H9 (cell line): Measurements from ENCODE around the gene CFAP141. TPM values are rescaled to one million over a fixed set of nuclear protein-coding genes. Genes with fewer than 3 reads are reported as not detected.

ENCODE experiments used
- DNase-seq: peaks from one replicate; pipeline ENCODE4 v3.0.0-alpha.2; 2017
- H2AFZ ChIP-seq: one replicate; pipeline ENCODE4 v1.6.1; 2013; ENCODE audit warnings: mild to moderate bottlenecking, low read length, control low read depth, moderate library complexity
- H2AK5ac ChIP-seq: 2 replicates; pipeline ENCODE4 v1.6.1; 2013; ENCODE audit warnings: low read length, control low read depth, mixed read lengths; ENCODE audit not compliant: insufficient read length
- H2BK120ac ChIP-seq: one replicate; pipeline ENCODE4 v1.6.1; 2013; ENCODE audit warnings: low read depth, mild to moderate bottlenecking, low read length, control low read depth, inconsistent platforms; ENCODE audit not compliant: poor library complexity, severe bottlenecking
- H2BK12ac ChIP-seq: 2 replicates; pipeline ENCODE4 v1.6.1; 2013; ENCODE audit warnings: low read length, control low read depth, mixed read lengths, low read depth; ENCODE audit not compliant: insufficient read length
- H2BK15ac ChIP-seq: 2 replicates; pipeline ENCODE4 v1.6.1; 2013; ENCODE audit warnings: low read depth, low read length, control low read depth
- H2BK20ac ChIP-seq: one replicate; pipeline ENCODE4 v1.6.1; 2013; ENCODE audit warnings: low read depth, mild to moderate bottlenecking, low read length, control low read depth, inconsistent platforms; ENCODE audit not compliant: poor library complexity, severe bottlenecking
- H2BK5ac ChIP-seq: 2 replicates; pipeline ENCODE4 v1.6.1; 2013; ENCODE audit warnings: low read length, control low read depth, mixed read lengths; ENCODE audit not compliant: insufficient read length
- H3K14ac ChIP-seq: 2 replicates; pipeline ENCODE4 v1.6.1; 2013; ENCODE audit warnings: low read length, control low read depth; ENCODE audit not compliant: insufficient read depth
- H3K18ac ChIP-seq: 2 replicates; pipeline ENCODE4 v1.6.1; 2013; ENCODE audit warnings: low read depth, mild to moderate bottlenecking, mixed read lengths, low read length, control low read depth; ENCODE audit not compliant: insufficient read length
- H3K23ac ChIP-seq: 2 replicates; pipeline ENCODE4 v1.6.1; 2013; ENCODE audit warnings: low read length, control low read depth, mixed read lengths, low read depth; ENCODE audit not compliant: insufficient read length
- H3K23me2 ChIP-seq: 2 replicates; pipeline ENCODE4 v1.6.1; 2013; ENCODE audit warnings: low read depth, mild to moderate bottlenecking, mixed read lengths, low read length, control low read depth; ENCODE audit not compliant: insufficient read length, poor library complexity, severe bottlenecking
- H3K27ac ChIP-seq: 2 replicates; pipeline ENCODE4 v1.5.1; 2013; ENCODE audit warnings: low read length, control low read depth, mixed read lengths, low read depth; ENCODE audit not compliant: insufficient read length
- H3K27me3 ChIP-seq: 2 replicates; pipeline ENCODE4 v1.6.1; 2013; ENCODE audit warnings: low read length, control low read depth, inconsistent platforms; ENCODE audit not compliant: insufficient read depth
- H3K4ac ChIP-seq: 2 replicates; pipeline ENCODE4 v1.6.1; 2013; ENCODE audit warnings: low read depth, mild to moderate bottlenecking, control low read depth, inconsistent platforms, low read length, moderate library complexity
- H3K4me1 ChIP-seq: 2 replicates; pipeline ENCODE4 v1.6.1; 2013; ENCODE audit warnings: low read length, control low read depth, inconsistent platforms; ENCODE audit not compliant: insufficient read depth
- H3K4me2 ChIP-seq: 2 replicates; pipeline ENCODE4 v1.6.1; 2013; ENCODE audit warnings: low read length, control low read depth, mixed read lengths; ENCODE audit not compliant: insufficient read length, insufficient read depth
- H3K56ac ChIP-seq: 2 replicates; pipeline ENCODE4 v1.6.1; 2013; ENCODE audit warnings: low read depth, mild to moderate bottlenecking, mixed read lengths, low read length, control low read depth; ENCODE audit not compliant: insufficient read length
- H3K79me1 ChIP-seq: 2 replicates; pipeline ENCODE4 v1.6.1; 2013; ENCODE audit warnings: low read depth, mild to moderate bottlenecking, moderate library complexity, low read length, control low read depth, inconsistent platforms; ENCODE audit not compliant: insufficient read depth, poor library complexity, severe bottlenecking
- H3K79me2 ChIP-seq: 2 replicates; pipeline ENCODE4 v1.6.1; 2013; ENCODE audit warnings: low read length, control low read depth, inconsistent platforms; ENCODE audit not compliant: insufficient read depth
- H3K9ac ChIP-seq: 2 replicates; pipeline ENCODE4 v1.6.1; 2013; ENCODE audit warnings: low read length, control low read depth, mixed read lengths; ENCODE audit not compliant: insufficient read length; ENCODE audit errors: extremely low read depth
- H3K9me3 ChIP-seq: one replicate; pipeline ENCODE4 v1.6.1; 2013; ENCODE audit warnings: low read depth, low read length, inconsistent platforms; ENCODE audit not compliant: control insufficient read depth
- H3T11ph ChIP-seq: one replicate; pipeline ENCODE4 v1.6.1; 2013; ENCODE audit warnings: mild to moderate bottlenecking, low read length, control low read depth, inconsistent platforms
- H4K20me1 ChIP-seq: one replicate; pipeline ENCODE4 v1.6.1; 2013; ENCODE audit not compliant: control insufficient read depth, insufficient read length, insufficient read depth
- H4K5ac ChIP-seq: 2 replicates; pipeline ENCODE4 v1.6.1; 2013; ENCODE audit warnings: low read depth, mild to moderate bottlenecking, mixed read lengths, low read length, control low read depth; ENCODE audit not compliant: insufficient read length
- H4K8ac ChIP-seq: replicated peaks from 2 replicates; pipeline ENCODE4 v1.6.1; 2013; ENCODE audit warnings: low read length, control low read depth, mixed read lengths, low read depth; ENCODE audit not compliant: insufficient read length
- H4K91ac ChIP-seq: 2 replicates; pipeline ENCODE4 v1.6.1; 2013; ENCODE audit warnings: low read depth, mild to moderate bottlenecking, moderate library complexity, mixed read lengths, low read length, control low read depth; ENCODE audit not compliant: insufficient read length
- H3K27ac Mint-ChIP-seq, 3 experiments: 2 replicates in 2 of 3; 3 replicates in 1 of 3; pipeline ENCODE4 v1.8.0; 2020 to 2021; ENCODE audit warnings: mixed read lengths in 3 of 3, mild to moderate bottlenecking in 1 of 3, moderate library complexity in 1 of 3
- H3K27me3 Mint-ChIP-seq: 2 replicates; pipeline ENCODE4 v1.8.0; 2021; ENCODE audit warnings: low read depth, mild to moderate bottlenecking, moderate library complexity, mixed read lengths
- H3K36me3 Mint-ChIP-seq, 3 experiments: 2 replicates in 2 of 3; 3 replicates in 1 of 3; pipeline ENCODE4 v1.8.0; 2020 to 2021; ENCODE audit warnings: low read depth in 3 of 3, mixed read lengths in 3 of 3; ENCODE audit not compliant: insufficient read depth in 1 of 3
- H3K4me1 Mint-ChIP-seq, 2 experiments: 2 replicates each; pipeline ENCODE4 v1.8.0; 2020; ENCODE audit warnings: mixed read lengths in 2 of 2
- H3K4me3 Mint-ChIP-seq, 2 experiments: 2 replicates in 1 of 2; 3 replicates in 1 of 2; pipeline ENCODE4 v1.8.0; 2020 to 2021; ENCODE audit warnings: mild to moderate bottlenecking in 2 of 2, mixed read lengths in 2 of 2, moderate library complexity in 1 of 2
- H3K9me3 Mint-ChIP-seq, 2 experiments: 2 replicates in 1 of 2; 3 replicates in 1 of 2; pipeline ENCODE4 v1.8.0; 2020; ENCODE audit warnings: mild to moderate bottlenecking in 2 of 2, mixed read lengths in 2 of 2, moderate library complexity in 1 of 2
- WGBS: extraction: QIAGEN DNeasy Blood & Tissue Kit; methylation state at CpG from one replicate; pipeline ENCODE4 v1.1.7; 2013; ENCODE audit warnings: missing lambda C conversion rate, low lambda C conversion rate, mixed read lengths; ENCODE audit not compliant: insufficient read length; ENCODE audit errors: extremely low coverage; 5-methylcytosine and 5-hydroxymethylcytosine counted together
- total RNA-seq: library from RNA; stranded (reverse); gene quantifications from 2 replicates; pipeline ENCODE4 v1.2.1, GENCODE V29; 2021
- TF ChIP-seq, protein P1 (sequence below): fragments of 200-600 bp; sonication (generic); conservative IDR thresholded peaks from 3 replicates; pipeline ENCODE4 v1.8.0; 2021; ENCODE audit warnings: antibody characterized with exemption, mild to moderate bottlenecking

Gene CFAP141
- total RNA-seq, 1 experiment from 2014 or later, result not detected

DNA sequence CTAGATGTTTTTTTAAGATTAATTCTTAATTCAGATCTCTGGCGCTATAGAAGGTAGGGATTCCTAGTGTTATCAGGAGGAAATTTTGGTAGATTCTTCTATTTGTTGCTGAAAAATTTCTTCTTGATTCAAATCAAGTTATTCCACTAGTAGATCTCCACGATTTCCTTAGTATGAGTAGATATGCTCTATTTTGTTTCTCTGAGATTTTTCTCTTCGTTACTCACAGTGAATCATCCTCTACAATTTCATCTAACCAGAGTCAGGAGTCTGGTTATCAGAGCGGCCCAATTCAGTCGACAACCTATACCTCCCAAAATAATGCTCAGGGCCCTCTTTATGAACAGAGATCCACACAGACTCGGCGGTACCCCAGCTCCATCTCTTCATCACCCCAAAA lies 47.5 kb upstream of the CFAP141 start:
- no peak overlapping the region for H3K4ac ChIP-seq
- no peak overlapping the region for H3K4me2 ChIP-seq
- no peak overlapping the region for H2AFZ ChIP-seq
- Mint-ChIP-seq H3K36me3 (peaks cover 62 to 98% (median 84%) of the 10 kb centered on the region in 3 experiments; a peak in 6 of 7 replicates), H3K27ac (no peak overlapping the region), H3K4me3 (no peak overlapping the region), H3K9me3 (no peaks in the 10 kb centered on the region), H3K4me1 (no peaks in the 10 kb centered on the region), H3K27me3 (no peaks in the 10 kb centered on the region; the same call in 1 of the 2 replicates)
- no peaks in the 10 kb centered on the region for H3K23me2 ChIP-seq
- H4K91ac ChIP-seq, result no peak overlapping the region
- no peak overlapping the region for H2AK5ac ChIP-seq
- H3K23ac ChIP-seq, result no peak overlapping the region
- H3K27ac ChIP-seq, result no peak overlapping the region
- no peak overlapping the region for H2BK15ac ChIP-seq
- H4K20me1 ChIP-seq, result no peaks in the 10 kb centered on the region
- no CpG with 5 or more reads among the region's 7 CpGs for WGBS
- no peak for DNase-seq
- H3K79me2 ChIP-seq, result no peaks in the 10 kb centered on the region
- no peaks in the 10 kb centered on the region for H3K4me1 ChIP-seq
- no peak overlapping the region for H2BK5ac ChIP-seq
- no peak overlapping the region for H3K56ac ChIP-seq
- H2BK20ac ChIP-seq, result no peak overlapping the region
- H3K14ac ChIP-seq, result no peak overlapping the region
- no peaks in the 10 kb centered on the region for H3K27me3 ChIP-seq
- H3K9ac ChIP-seq, result no peak overlapping the region
- H3K18ac ChIP-seq, result no peak overlapping the region
- H3K9me3 ChIP-seq, result no peaks in the 10 kb centered on the region
- TF ChIP-seq, protein P1, sequence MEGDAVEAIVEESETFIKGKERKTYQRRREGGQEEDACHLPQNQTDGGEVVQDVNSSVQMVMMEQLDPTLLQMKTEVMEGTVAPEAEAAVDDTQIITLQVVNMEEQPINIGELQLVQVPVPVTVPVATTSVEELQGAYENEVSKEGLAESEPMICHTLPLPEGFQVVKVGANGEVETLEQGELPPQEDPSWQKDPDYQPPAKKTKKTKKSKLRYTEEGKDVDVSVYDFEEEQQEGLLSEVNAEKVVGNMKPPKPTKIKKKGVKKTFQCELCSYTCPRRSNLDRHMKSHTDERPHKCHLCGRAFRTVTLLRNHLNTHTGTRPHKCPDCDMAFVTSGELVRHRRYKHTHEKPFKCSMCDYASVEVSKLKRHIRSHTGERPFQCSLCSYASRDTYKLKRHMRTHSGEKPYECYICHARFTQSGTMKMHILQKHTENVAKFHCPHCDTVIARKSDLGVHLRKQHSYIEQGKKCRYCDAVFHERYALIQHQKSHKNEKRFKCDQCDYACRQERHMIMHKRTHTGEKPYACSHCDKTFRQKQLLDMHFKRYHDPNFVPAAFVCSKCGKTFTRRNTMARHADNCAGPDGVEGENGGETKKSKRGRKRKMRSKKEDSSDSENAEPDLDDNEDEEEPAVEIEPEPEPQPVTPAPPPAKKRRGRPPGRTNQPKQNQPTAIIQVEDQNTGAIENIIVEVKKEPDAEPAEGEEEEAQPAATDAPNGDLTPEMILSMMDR, result no peak
- no peak overlapping the region for H4K8ac ChIP-seq
- no peaks in the 10 kb centered on the region for H3K79me1 ChIP-seq
- H2BK12ac ChIP-seq, result no peak overlapping the region
- H2BK120ac ChIP-seq, result no peak overlapping the region
- H3T11ph ChIP-seq, result no peak overlapping the region
- H4K5ac ChIP-seq, result no peak overlapping the region
